GM21723 (cell line): ENCODE data around the gene AZU1.
"Not testable (repeated sequence)": the region's sequence is repeated elsewhere in the genome, so short reads cannot be mapped to it uniquely, and the experiment has no call there.

Source experiments
- ATAC-seq: cut with Tn5 transposase; IDR thresholded peaks from one replicate; pipeline ENCODE4 v1.9.1; 2021; ENCODE audit warnings: mild to moderate bottlenecking, moderate library complexity; ENCODE audit not compliant: unreplicated experiment

The AZU1 gene

GRCh38 chr19:869245-870177, 41.9 kb downstream of the AZU1 start:
- ATAC-seq, result no peak

GRCh38 chr19:870314-870713, 42.7 kb downstream of the AZU1 start:
- no peak for ATAC-seq

DNA sequence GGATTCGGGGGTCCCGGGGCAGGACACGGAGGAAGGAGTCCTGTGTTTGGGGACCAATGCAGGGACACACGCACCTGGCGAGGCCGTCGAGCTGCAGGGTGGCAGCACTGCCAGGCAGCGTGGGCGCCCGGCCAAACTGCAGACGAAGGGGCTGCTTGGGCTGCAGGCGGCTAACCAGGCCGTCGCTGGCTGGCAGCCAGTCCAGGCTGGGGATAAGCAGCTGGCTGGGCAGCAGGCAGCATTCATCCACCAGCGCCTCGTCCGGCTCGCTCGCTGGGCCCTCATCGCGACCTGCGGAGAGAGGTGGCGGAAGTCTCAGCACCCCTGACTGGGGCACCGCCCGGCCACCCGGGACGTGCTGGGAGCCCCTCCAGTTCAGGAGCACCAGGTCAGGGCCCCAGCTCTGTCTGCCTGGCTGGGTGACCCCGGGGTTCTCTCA, 43.3 kb downstream of the AZU1 start:
- ATAC-seq, result no peak

GRCh38 chr19:871446-872265, 44.0 kb downstream of the AZU1 start:
- no peak for ATAC-seq

GRCh38 chr19:872266-872951, 44.8 kb downstream of the AZU1 start:
- ATAC-seq, result peak; percentile 49

DNA sequence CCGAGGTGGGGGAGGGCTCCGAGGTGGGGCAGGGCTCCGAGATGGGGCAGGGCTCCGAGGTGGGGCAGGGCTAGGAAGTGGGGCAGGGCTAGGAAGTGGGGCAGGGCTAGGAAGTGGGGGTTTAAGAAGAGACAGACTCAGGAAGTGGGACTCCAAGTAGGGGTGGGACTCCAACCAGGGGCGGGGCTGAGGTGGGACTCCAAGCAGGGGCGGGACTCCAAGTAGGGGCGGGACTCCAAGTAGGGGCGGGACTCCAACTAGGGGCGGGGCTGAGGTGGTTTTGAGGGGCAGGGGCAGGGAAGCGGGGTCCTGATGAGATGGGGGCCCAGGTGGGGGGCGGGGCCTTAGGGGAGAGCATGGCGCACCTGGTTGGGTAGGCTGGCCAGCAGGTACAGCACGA, 45.4 kb downstream of the AZU1 start:
- no peak for ATAC-seq

- ATAC-seq, result no peak
Observed at GRCh38 chr19:873561-874041, 46.0 kb downstream of the AZU1 start.

DNA sequence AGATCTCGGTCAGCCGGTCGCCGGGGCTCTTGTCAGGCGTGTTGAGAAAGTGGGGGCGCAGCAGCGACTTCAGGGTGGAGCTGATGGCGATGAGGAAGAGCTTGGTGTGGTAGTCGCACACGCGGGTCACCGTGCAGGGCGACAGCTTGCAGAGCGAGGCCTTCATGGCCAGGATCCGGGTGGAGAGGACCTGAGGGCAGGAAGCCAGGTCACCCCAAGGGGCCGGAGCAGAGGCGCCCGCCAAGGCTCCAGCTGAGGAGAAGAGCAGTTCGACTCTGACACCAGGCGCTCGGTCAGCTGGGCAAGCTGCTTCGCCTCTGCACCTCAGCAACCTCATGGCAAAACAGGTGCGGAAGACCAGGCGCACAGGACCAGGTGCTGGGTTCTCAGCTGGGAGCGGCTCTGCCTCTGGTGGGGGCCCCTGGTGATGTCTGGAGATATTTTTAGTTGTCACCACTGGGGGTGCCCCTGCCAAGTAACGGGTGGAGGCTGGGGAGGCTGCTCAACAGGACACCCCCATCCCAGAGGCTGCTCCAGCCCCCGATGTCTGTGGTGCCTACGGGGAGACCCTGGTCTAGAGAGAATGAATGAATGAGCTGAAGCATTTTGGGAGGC, 47.7 kb downstream of the AZU1 start:
- ATAC-seq, result no peak

DNA sequence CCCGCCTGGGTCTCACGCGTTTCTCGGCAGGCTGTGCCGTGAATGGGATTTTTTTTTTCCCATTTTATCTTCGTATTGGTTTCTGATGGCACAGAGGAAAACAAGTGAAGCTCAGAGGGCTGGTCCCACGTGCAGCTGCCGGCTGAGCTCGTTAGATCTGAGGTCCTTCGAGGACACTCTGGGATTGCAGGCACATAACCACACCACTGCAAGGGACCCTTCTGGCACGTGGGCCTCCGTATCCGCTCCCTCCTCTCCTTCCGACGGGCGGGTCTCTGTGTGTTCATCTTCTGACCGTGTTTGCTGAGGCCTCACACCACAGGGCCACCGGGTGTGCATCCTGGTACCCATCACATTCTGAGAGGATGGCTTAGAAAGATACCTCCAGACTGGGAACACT, 48.5 kb downstream of the AZU1 start:
- no peak for ATAC-seq

DNA sequence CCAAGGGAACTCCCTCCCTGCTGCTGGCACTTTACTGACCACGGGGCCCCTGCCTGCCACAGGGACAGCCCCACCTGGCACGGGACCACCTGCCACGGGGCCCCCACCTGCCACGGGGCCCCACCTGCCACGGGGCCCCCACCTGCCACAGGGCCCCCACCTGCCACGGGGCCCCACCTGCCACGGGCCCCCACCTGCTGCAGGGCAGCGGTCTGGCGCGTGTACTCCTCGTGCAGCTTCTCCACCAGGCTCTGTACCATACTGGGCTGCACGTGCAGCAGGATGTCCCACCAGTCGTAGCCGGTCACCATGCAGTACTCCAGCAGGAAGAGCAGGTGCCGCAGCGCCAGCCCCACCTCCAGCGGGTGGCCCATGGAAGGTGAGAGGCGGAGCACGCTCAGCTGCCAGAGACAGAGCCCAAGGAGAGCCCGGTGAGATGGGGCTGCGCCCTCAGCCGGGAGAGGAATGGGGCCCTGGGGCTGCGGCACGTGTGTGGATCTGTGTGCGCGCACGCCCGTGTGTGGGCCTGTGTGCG, 49.2 kb downstream of the AZU1 start:
- no peak for ATAC-seq

- ATAC-seq, result not testable (repeated sequence)
Observed at GRCh38 chr19:877992-878660, 50.5 kb downstream of the AZU1 start.

DNA sequence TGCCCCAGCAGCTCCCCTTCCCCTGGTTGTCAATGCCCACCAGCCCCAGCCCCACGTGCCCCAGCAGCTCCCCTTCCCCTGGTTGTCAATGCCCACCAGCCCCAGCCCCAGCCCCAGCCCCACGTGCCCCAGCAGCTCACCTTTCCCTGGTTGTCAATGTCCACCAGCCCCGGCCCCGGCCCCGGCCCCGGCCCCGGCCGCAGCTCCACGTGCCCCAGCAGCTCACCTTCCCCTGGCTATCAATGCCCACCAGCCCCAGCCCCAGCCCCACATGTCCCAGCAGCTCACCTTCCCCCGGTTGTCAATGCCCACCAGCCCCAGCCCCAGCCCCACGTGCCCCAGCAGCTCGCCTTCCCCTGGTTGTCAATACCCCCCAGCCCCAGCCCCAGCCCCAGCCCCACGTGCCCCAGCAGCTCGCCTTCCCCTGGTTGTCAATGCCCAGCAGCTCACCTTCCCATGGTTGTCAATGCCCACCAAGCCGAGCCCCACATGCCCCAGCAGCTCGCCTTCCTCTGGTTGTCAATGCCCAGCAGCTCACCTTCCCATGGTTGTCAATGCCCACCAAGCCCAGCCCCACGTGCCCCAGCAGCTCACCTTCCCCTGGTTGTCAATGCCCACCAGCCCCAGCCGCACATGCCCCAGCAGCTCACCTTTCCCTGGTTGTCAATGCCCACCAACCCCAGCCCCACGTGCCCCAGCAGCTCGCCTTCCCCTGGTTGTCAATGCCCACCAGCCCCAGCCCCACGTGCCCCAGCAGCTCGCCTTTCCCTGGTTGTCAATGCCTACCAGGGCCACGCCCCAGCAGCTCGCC, 51.3 kb downstream of the AZU1 start:
- not testable (repeated sequence) for ATAC-seq

- no peak for ATAC-seq
Observed at GRCh38 chr19:879711-880438, 52.2 kb downstream of the AZU1 start.
